ENCODE measurements around the gene TIAM1.
A peak's percentile ranks its signal among the peaks of the same experiment; 100 is the strongest.

The TIAM1 gene

DNA sequence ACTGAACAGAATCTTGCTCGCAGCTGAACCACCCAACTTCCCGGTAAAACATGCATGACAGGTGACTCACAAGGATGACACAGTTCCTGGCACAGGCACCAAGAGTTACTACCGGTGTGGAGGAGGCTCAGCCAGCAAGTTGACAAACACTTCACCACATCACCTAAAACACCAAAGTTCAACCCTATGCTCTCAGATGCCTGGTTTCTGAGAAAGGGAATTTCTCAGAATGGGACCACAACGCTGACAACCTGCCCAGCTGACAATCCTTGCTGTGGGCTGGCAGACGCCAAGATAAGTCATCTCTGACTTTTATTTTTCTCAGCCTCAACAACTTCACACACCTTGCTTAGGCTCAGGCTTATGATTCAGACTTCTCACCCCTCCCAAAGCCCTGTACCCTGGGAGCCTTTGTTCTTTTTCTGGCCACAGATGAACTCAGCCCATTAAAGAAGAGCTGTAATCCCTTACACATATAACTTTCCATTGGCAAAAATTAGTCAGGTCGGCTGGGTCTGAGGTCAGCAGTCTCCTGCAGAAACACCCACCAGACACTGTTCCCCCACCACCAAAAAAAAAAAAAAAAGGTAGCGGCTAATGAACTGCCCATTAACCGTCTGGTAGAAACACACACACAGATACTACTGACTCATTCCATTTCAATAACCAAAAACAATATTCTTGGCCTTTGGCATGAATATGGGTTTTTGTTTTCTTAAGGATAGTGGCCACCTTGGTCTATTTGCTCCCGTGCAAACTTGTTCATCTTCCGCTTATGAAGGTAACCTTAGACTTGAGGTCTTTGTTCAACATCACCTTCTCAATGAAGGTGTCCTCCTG is 10.8 kb upstream of the TIAM1 start:
- FAIRE-seq, result no peak
- DNase-seq (ENCODE audit: low spot score), result peak; percentile 72

GRCh38 chr21:31354122-31354521 is 10.1 kb upstream of the TIAM1 start:
- DNase-seq (ENCODE audit: low spot score) (no peak), FAIRE-seq (no peak)

DNA sequence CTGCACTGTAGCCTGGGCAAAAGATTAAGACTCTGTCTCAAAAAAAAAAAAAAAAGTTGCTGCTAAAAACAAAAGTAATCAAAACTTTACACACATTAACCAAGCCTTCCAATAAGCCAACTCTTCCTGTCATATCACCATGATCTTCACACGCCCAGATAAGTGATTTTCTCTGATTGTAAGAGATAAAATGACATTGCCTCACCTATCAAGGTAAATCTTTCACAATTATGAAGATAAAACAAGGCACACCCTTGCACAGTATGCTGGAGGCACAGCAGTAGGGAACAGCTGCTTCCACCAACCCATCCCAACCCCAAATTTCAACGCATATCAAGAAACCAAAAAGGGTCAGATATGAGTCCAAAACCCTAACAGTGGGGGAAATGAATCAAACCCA is 8.8 kb upstream of the TIAM1 start:
- FAIRE-seq (no peak), DNase-seq (ENCODE audit: low spot score) (no peak)

DNA sequence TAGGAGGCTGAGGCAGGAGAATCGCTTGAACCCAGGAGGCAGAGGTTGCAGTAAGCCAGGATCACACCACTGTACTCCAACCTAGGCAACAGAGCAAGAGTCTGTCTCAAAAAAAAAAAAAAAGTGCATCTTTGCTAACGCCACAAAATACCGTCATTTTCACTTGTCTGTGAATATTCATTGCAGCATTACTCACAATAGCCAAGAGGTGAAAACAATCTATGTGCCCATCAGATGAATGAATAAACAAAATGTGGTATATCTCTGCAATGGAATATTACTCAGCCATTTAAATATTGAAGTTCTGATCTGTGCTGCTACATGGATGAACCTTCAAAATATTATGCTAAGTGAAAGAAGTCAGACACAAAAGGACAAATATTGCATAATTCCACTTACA is 7.9 kb upstream of the TIAM1 start:
- DNase-seq (ENCODE audit: low spot score), result no peak
- FAIRE-seq, result no peak

DNA sequence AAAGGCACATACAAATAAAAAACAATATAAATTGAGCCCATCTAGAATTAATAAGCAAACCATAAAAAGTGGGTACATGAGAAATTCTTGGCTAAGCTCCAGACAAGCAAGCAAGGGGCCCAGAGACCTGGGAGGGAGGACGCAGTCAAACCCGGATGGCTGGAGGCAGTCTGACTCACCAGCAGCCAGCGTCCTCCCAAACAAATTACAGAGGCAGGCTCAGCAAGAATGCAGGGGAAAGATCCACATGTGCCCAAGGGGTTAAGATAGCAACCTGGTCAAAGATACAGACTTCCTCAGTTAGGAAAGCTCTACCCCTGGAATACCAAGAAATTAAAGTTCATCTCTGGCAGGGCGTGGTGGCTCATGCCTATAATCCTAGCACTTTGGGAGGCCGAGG is 7.4 kb upstream of the TIAM1 start:
- no peak for DNase-seq (ENCODE audit: low spot score)
- no peak for FAIRE-seq

GRCh38 chr21:31349208-31349607 is 5.1 kb upstream of the TIAM1 start:
- FAIRE-seq, result no peak
- DNase-seq (ENCODE audit: low spot score), result no peak

GRCh38 chr21:31348188-31348587 is 4.1 kb upstream of the TIAM1 start:
- DNase-seq (ENCODE audit: low spot score) (no peak), FAIRE-seq (no peak)

DNA sequence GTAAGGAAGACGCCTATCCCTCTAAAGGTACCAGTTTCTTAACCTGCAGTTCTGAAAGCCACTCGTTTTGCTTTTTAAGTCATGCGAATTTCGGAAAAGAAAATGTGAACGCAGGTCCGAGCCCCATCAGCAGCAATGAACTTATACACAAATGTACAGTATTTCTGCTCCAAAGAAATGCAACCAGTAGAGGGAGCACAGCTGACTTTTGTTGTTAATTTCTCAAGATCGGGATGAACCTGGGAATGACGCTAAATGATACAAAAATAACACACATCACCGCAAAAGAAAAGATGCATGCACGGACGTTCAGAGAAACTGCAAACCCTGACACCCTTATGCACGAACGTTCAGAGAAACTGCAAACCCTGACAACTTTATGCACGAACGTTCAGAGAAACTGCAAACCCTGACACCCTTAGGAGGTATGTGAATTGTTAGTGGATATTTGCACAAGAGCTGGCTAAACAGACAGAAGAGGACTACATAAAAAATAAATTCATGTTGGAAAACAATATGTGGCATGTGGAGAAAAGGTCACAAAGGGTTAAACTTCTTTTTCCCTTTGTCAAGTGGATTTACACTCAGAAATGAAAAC is 3.5 kb upstream of the TIAM1 start:
- FAIRE-seq (no peak), DNase-seq (ENCODE audit: low spot score) (no peak)

GRCh38 chr21:31346256-31346821 is 2.3 kb upstream of the TIAM1 start:
- DNase-seq (ENCODE audit: low spot score) (no peak), FAIRE-seq (no peak)

GRCh38 chr21:31345136-31345535 is 1.1 kb upstream of the TIAM1 start:
- DNase-seq (ENCODE audit: low spot score) (no peak), FAIRE-seq (no peak)

GRCh38 chr21:31343030-31343510 is 991 bp downstream of the TIAM1 start:
- FAIRE-seq (no peak), DNase-seq (ENCODE audit: low spot score) (no peak)

- FAIRE-seq, result no peak
- DNase-seq (ENCODE audit: low spot score), result no peak
Measured at GRCh38 chr21:31342348-31342747, 1.7 kb downstream of the TIAM1 start.

DNA sequence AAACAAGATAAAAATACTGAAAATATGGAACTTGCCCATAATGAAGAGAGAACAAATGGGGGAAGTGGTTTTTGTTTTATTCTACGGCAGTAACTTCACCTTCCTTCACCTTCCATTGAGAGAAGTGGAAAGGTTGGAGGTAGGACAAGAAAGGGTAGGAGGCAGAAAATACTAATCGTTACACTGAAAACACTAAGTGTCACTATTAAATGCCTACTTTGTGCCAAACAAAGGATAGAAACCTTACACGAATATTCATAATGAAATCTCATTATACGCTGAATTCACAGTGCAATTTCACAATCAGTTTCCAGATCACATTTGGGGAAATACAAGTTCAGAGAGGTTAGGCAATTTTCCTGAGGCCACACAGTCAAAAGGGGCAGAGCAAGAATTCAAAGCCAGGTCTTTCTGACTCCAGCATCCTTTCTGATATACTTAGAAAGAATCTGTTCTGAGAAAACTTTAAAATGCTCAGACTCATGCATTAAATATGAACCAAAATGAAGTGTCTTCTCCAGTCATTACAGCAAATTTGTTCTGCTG is 3.0 kb downstream of the TIAM1 start:
- FAIRE-seq, result no peak
- no peak for DNase-seq (ENCODE audit: low spot score)

- no peak for FAIRE-seq
- no peak for DNase-seq (ENCODE audit: low spot score)
Measured at GRCh38 chr21:31340514-31340913, 3.5 kb downstream of the TIAM1 start.

- no peak for DNase-seq (ENCODE audit: low spot score)
- FAIRE-seq, result no peak
Measured at GRCh38 chr21:31339721-31340120, 4.3 kb downstream of the TIAM1 start.

DNA sequence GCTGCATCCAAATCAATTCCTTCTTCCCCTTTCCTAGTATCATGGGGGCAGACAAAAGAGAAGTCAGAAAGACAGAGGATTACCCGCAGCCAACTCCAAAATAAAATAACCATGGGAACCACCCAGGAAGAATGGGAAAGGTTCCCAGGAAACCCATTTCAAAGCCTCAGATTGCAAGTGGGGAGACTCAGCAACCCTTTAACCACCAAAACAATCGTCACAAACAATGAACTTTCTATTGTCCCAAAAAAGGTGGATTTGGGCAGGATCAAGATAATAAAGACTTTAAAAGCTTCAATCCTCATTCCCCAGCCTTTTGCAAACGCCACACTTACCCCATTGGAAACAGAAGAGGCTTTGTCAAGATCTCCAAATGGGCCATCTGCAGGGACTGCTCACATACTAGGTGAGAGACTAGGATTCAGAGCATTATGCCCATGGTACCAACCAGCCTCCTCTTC is 5.1 kb downstream of the TIAM1 start:
- FAIRE-seq (no peak), DNase-seq (ENCODE audit: low spot score) (no peak)

DNA sequence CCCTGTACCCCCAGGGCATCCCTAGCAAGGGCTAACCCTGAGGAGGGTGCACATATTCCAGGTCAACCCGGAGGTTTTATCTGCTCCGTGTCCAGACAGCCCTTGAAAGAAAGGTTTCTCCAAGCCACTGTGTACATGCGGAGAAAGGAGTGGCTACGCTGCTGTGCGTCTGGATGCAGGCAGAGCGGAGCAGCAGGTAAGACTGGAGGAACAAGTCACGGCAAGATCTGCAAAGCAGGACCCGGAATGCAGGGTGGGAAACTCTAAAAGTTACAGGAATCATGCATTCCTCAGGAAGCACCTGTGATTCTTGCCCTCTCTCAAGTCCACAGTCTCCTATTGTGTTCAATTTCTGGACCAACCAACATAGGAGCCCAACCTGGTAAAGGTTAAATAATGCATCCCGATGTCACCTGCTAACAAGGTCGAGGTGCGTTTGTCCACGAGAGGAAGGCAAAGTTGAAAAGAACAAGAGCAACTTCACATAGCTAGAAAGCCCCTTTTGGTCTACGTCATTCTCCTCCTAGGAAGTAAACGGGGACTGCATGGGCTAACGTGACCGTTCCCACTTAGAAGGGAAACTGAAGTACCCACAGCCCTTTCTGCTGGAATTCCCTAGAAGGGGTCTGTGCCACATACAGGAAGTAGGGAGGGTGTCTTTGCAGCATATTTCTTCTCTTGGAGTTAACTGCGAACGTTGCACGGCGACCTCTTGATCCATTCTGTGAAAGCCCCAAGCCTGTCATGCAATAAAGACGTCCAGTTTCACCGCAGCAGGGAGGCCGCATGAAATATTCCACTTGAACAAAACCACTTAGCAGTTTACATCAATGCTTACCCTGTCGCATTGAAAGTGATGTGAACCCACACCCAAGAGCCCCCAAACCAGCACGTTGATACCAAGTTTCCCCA is 5.8 kb downstream of the TIAM1 start:
- FAIRE-seq (no peak), DNase-seq (ENCODE audit: low spot score) (no peak)

DNA sequence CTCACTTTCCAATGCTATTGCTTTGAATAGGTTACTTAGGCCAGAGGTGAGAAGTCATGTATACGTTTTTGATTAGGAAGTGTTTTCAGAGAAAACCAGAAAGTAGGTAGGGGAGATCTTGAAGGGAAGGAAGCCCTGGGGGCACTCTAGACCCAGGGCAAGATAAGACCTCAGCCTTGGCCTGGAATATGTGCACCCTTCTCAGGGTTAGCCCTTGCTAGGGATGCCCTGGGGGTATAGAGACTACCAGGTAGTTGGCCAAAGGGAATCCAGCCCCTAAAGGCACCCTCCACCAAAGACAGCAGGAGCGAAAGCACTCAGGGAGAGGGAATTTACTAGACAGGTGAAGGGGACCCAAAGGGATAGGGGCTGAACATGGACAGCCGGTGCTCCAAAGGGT is 7.0 kb downstream of the TIAM1 start:
- DNase-seq (ENCODE audit: low spot score) (no peak), FAIRE-seq (no peak)

- DNase-seq (ENCODE audit: low spot score) (no peak), FAIRE-seq (no peak)
Measured at GRCh38 chr21:31336739-31337040, 7.4 kb downstream of the TIAM1 start.

DNA sequence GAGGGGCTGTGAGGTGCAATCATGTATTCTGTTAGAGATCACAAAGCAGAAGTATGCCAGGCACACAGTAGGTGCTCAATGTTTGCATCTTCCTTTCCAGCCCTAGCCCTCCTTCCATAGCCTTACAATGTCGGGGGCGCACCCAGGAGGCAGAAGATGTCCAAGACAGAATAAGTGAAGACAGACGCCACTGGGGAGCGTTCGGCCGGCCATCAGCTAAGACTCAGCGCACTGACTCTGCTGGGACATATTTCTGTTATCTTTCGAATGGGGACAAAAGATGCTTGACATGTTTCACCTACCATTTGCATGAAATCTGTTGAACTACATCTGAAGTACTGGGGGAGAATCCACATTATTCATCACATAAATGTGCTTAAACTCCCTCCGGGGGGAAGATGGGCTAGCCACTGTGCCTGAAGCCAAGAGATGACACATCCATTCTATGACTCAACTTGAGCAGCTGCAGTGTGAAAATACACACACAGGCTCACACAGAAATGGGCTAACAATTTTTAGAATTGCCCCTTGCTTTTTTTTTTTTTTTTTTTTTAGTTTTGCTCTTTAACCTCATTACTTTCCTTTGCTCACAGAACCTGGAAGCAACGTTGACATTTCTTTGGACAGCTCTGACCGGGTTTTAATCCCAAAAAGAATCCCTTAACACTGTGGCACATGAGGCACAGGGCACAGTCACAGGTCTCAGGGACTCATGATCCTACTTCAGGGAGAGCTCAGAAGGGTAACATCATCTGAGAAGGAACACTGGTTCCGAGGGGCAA is 7.9 kb downstream of the TIAM1 start:
- DNase-seq (ENCODE audit: low spot score), result peak; percentile 29
- FAIRE-seq, result no peak
